ENCODE data around the gene RIMS4. TPM values are rescaled to one million over a fixed set of nuclear protein-coding genes. Genes with fewer than 3 reads are reported as not detected.

RIMS4 gene
- total and polyA plus RNA-seq, 9 of the 15 experiments (the other 6 are each of a cell fraction or from before 2014, with no cell fraction given) = 0.04 TPM; not detected in 8

DNA sequence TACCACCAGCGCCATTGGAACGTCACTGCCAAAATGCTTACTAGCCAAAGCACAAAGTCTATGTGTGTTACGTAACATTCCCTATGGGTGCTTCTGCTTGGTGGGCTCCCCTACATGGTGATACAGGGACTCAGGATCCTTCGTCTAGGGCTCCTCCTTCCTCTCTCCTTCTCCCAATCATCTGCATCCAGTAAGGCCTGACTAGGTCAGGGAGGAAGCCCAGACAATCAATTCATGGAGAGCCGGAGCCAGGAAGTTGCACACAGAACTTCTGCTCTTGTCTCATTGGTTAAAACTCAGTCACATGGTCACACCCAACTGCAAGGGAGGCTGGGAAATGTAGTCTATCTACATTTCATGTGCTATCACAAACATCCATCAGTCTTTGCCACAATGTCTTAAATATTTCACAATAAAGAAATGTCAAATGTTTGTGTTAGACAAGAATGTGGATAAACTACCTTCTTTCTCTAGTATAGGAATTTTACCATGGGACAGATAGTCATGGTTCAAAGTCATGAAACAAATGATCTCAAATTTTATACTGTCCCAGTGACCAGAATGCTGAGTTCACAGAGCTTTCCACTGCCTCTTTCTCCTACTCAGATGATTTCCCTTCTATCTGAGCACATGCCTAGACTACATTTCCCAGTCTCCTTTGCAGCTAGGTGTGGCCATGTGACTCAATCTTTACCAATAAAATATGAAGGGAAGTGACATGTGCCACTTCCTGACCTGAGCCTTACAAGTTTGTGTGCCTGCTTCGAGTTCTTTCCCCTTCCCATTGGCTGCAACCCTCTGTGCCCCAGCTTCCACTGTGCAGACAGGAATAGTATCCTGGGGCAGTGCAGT, 74.0 kb downstream of the RIMS4 start (continued):
- TF ChIP-seq USF1 (CRISPR knock-in tag; IDR thresholded peaks at IDR 0.05) (peak; percentile 94), SRF (CRISPR knock-in tag; IDR thresholded peaks at IDR 0.05) (peak in 1 of 2 experiments; percentile 64; a peak in 1 of 4 replicates), KDM1A (IDR thresholded peaks at IDR 0.05) (no peak), CBFA2T2 (conservative IDR thresholded peaks at IDR 0.05) (peak; percentile 38; the same call in 1 of the 2 replicates), SIX5 (IDR thresholded peaks at IDR 0.05; ENCODE audit: borderline replicate concordance in 1 of 2, insufficient read depth in 1 of 2, low read depth in 1 of 2, low read length in 2 of 2) (peak; percentile 67 to 74; a peak in 3 of 4 replicates), GABPB2 (CRISPR knock-in tag; conservative IDR thresholded peaks at IDR 0.05) (no peak), ZBTB17 (CRISPR knock-in tag; IDR thresholded peaks at IDR 0.05) (peak; percentile 84)
- TF ChIP-seq, protein P1, sequence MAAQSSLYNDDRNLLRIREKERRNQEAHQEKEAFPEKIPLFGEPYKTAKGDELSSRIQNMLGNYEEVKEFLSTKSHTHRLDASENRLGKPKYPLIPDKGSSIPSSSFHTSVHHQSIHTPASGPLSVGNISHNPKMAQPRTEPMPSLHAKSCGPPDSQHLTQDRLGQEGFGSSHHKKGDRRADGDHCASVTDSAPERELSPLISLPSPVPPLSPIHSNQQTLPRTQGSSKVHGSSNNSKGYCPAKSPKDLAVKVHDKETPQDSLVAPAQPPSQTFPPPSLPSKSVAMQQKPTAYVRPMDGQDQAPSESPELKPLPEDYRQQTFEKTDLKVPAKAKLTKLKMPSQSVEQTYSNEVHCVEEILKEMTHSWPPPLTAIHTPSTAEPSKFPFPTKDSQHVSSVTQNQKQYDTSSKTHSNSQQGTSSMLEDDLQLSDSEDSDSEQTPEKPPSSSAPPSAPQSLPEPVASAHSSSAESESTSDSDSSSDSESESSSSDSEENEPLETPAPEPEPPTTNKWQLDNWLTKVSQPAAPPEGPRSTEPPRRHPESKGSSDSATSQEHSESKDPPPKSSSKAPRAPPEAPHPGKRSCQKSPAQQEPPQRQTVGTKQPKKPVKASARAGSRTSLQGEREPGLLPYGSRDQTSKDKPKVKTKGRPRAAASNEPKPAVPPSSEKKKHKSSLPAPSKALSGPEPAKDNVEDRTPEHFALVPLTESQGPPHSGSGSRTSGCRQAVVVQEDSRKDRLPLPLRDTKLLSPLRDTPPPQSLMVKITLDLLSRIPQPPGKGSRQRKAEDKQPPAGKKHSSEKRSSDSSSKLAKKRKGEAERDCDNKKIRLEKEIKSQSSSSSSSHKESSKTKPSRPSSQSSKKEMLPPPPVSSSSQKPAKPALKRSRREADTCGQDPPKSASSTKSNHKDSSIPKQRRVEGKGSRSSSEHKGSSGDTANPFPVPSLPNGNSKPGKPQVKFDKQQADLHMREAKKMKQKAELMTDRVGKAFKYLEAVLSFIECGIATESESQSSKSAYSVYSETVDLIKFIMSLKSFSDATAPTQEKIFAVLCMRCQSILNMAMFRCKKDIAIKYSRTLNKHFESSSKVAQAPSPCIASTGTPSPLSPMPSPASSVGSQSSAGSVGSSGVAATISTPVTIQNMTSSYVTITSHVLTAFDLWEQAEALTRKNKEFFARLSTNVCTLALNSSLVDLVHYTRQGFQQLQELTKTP (IDR thresholded peaks at IDR 0.05; ENCODE audit: low read depth in 1 of 2, partially characterized antibody in 2 of 2) = peak in 1 of 2 experiments; percentile 89
- TF ChIP-seq, protein P2, sequence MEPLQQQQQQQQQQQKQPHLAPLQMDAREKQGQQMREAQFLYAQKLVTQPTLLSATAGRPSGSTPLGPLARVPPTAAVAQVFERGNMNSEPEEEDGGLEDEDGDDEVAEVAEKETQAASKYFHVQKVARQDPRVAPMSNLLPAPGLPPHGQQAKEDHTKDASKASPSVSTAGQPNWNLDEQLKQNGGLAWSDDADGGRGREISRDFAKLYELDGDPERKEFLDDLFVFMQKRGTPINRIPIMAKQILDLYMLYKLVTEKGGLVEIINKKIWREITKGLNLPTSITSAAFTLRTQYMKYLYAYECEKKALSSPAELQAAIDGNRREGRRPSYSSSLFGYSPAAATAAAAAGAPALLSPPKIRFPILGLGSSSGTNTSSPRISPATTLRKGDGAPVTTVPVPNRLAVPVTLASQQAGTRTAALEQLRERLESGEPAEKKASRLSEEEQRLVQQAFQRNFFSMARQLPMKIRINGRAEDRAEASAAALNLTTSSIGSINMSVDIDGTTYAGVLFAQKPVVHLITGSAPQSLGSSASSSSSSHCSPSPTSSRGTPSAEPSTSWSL (CRISPR knock-in tag; IDR thresholded peaks at IDR 0.05; ENCODE audit: borderline replicate concordance) = no peak
- TF ChIP-seq, protein P3, sequence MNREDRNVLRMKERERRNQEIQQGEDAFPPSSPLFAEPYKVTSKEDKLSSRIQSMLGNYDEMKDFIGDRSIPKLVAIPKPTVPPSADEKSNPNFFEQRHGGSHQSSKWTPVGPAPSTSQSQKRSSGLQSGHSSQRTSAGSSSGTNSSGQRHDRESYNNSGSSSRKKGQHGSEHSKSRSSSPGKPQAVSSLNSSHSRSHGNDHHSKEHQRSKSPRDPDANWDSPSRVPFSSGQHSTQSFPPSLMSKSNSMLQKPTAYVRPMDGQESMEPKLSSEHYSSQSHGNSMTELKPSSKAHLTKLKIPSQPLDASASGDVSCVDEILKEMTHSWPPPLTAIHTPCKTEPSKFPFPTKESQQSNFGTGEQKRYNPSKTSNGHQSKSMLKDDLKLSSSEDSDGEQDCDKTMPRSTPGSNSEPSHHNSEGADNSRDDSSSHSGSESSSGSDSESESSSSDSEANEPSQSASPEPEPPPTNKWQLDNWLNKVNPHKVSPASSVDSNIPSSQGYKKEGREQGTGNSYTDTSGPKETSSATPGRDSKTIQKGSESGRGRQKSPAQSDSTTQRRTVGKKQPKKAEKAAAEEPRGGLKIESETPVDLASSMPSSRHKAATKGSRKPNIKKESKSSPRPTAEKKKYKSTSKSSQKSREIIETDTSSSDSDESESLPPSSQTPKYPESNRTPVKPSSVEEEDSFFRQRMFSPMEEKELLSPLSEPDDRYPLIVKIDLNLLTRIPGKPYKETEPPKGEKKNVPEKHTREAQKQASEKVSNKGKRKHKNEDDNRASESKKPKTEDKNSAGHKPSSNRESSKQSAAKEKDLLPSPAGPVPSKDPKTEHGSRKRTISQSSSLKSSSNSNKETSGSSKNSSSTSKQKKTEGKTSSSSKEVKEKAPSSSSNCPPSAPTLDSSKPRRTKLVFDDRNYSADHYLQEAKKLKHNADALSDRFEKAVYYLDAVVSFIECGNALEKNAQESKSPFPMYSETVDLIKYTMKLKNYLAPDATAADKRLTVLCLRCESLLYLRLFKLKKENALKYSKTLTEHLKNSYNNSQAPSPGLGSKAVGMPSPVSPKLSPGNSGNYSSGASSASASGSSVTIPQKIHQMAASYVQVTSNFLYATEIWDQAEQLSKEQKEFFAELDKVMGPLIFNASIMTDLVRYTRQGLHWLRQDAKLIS (CRISPR knock-in tag; IDR thresholded peaks at IDR 0.05) = no peak
